GM12878 (cell line): ENCODE data around the gene SENP3. TPM values are rescaled to one million over a fixed set of nuclear protein-coding genes. Genes with fewer than 3 reads are reported as not detected.

ENCODE experiments used
- ATAC-seq: fragments of 200-7000 bp; cut with Tn5 transposase; 3 replicates; pipeline ENCODE4 v1.9.1; 2020; ENCODE audit warnings: mild to moderate bottlenecking, moderate library complexity
- BruUV-seq: library from RNA; stranded (reverse); fragments of 400-500 nt; replicated peaks from 2 replicates; lab custom pipeline; 2021; lab: Mats Ljungman, UMichigan
- CTCF ChIA-PET: fragments of 300-600 bp; sonication (Branson Sonifier 250); formaldehyde crosslinking; extraction: SDS; loops from one replicate; lab custom pipeline; 2021; ENCODE audit warnings: inconsistent platforms; lab: Yijun Ruan, JAX
- POLR2A ChIA-PET: fragments of 350-600 bp; formaldehyde crosslinking; extraction: SDS; loops from one replicate; lab custom pipeline; 2021; ENCODE audit warnings: inconsistent platforms; lab: Charles Lee
- RAD21 ChIA-PET: fragments of 300-600 bp; sonication (Branson Sonifier 250); formaldehyde crosslinking; loops from one replicate; lab custom pipeline; 2023; ENCODE audit warnings: antibody characterized with exemption; ENCODE audit not compliant: unreplicated experiment; lab: Charles Lee
- SMC1A ChIA-PET: fragments of 300-600 bp; sonication (Branson Sonifier 250); formaldehyde crosslinking; loops from one replicate; lab custom pipeline; 2023; ENCODE audit not compliant: unreplicated experiment, uncharacterized antibody; lab: Charles Lee
- DNase-seq: peaks from one replicate; pipeline ENCODE4 v3.0.0-alpha.2; 2011; ENCODE audit warnings: low read depth, low spot score
- FAIRE-seq: peaks from 3 replicates; lab custom pipeline; 2011; peaks lifted over from hg19 to GRCh38; lab: Jason Lieb, UNC
- H2AFZ ChIP-seq: 2 replicates; pipeline ENCODE4 v1.6.0; 2011; ENCODE audit warnings: low read depth, low read length, control low read depth; ENCODE audit not compliant: control insufficient read depth
- H3K27ac ChIP-seq: 2 replicates; pipeline ENCODE4 v1.5.1; 2011; ENCODE audit warnings: control low read depth; ENCODE audit not compliant: control insufficient read depth, insufficient read depth
- H3K27me3 ChIP-seq, 2 experiments: replicated peaks in 1 of 2; 2 replicates each; pipeline versions ENCODE4 v1.6.0 to v1.6.1; 2011; ENCODE audit warnings: low read length in 1 of 2; ENCODE audit not compliant: control insufficient read depth in 2 of 2, insufficient read depth in 2 of 2
- H3K36me3 ChIP-seq, 2 experiments: 2 replicates each; pipeline ENCODE4 v1.5.1; 2011; ENCODE audit warnings: low read length in 1 of 2; ENCODE audit not compliant: control insufficient read depth in 2 of 2, insufficient read depth in 2 of 2
- H3K4me1 ChIP-seq: 2 replicates; pipeline ENCODE4 v1.6.1; 2011; ENCODE audit warnings: mild to moderate bottlenecking, low read length, moderate library complexity, mixed read lengths; ENCODE audit not compliant: control insufficient read depth, insufficient read depth
- H3K4me2 ChIP-seq: 2 replicates; pipeline ENCODE4 v1.6.0; 2011; ENCODE audit warnings: control low read depth; ENCODE audit not compliant: control insufficient read depth, insufficient read depth
- H3K4me3 ChIP-seq: fragments of 200-600 bp; sonication (generic); 2 replicates; pipeline ENCODE4 v1.5.1; 2016
- H3K79me2 ChIP-seq: 2 replicates; pipeline ENCODE4 v1.6.0; 2011; ENCODE audit warnings: low read length; ENCODE audit not compliant: control insufficient read depth, insufficient read depth
- H3K9ac ChIP-seq: 2 replicates; pipeline ENCODE4 v1.8.0; 2011; ENCODE audit warnings: low read length, control low read depth, mixed read lengths; ENCODE audit not compliant: control insufficient read depth, insufficient read depth
- H3K9me3 ChIP-seq: replicated peaks from 3 replicates; pipeline ENCODE4 v1.5.1; 2011; ENCODE audit warnings: mild to moderate bottlenecking, low read length; ENCODE audit not compliant: control insufficient read depth, insufficient read depth
- H4K20me1 ChIP-seq: 2 replicates; pipeline ENCODE4 v1.6.0; 2011; ENCODE audit not compliant: control insufficient read depth, insufficient read depth
- CBFB ChIP-seq: IDR thresholded peaks from 2 replicates; pipeline ENCODE4 v1.6.1; 2016; ENCODE audit warnings: antibody characterized with exemption, low read depth
- HDAC6 ChIP-seq: fragments of 200-600 bp; sonication (generic); IDR thresholded peaks from one replicate; pipeline ENCODE4 v1.8.0; 2017; ENCODE audit warnings: antibody characterized with exemption; ENCODE audit not compliant: unreplicated experiment
- NR2C1 ChIP-seq: fragments of 450-650 bp; IDR thresholded peaks from 2 replicates; pipeline ENCODE4 v1.6.1; 2017; ENCODE audit warnings: antibody characterized with exemption, mild to moderate bottlenecking, moderate library complexity
- NRF1 ChIP-seq: conservative IDR thresholded peaks from 2 replicates; pipeline ENCODE4 v1.6.1; 2011; ENCODE audit warnings: mild to moderate bottlenecking, low read depth, low read length, improper control_type of control experiment
- WGBS: methylation state at CpG from one replicate; pipeline ENCODE4 v1.1.6; 2016; ENCODE audit warnings: low lambda C conversion rate; ENCODE audit not compliant: insufficient replicate concordance, insufficient coverage; ENCODE audit errors: missing lambda C conversion rate; 5-methylcytosine and 5-hydroxymethylcytosine counted together
- in situ Hi-C: fragments of 300-500 bp; cut with MboI; formaldehyde crosslinking; loops from 9 replicates; pipeline ENCODE4 v1.14.3; 2018; ENCODE audit warnings: mixed read lengths
- intact Hi-C: fragments of 100-400 bp; cut with micrococcal nuclease; formaldehyde crosslinking; loops from one replicate; pipeline ENCODE4 v1.14.2; 2022; ENCODE audit not compliant: unreplicated experiment
- polyA plus RNA-seq, 11 experiments: library from polyadenylated mRNA; depleted of rRNA in 4 of 11; unstranded in 6 of 11; stranded (reverse) in 5 of 11; fragments of >200 nt; fragmentation: Nextera tagmentation in 4 of 11; fragmentation: Illumina TruSeq in 1 of 11; extraction: Ambion mirVana in 4 of 11; extraction: Trizol in 1 of 11; gene quantifications; 1 replicate in 1 of 11; 2 replicates in 10 of 11; pipeline versions ENCODE4 v1.2.1 to v1.2.3, GENCODE V29; 2011 to 2016; ENCODE audit warnings: inconsistent platforms in 2 of 11, missing spikeins in 2 of 11, low read depth in 1 of 11
- total RNA-seq, 4 experiments: library from RNA; depleted of rRNA in 3 of 4; stranded (reverse); fragments of >200 nt in 3 of 4; fragmentation: Illumina TruSeq in 1 of 4; extraction: Trizol in 1 of 4; gene quantifications; 2 replicates each; pipeline versions ENCODE4 v1.2.1 to v1.2.3, GENCODE V29; 2013 to 2021
- TF ChIP-seq, protein P1 (sequence below): fragments of 450-650 bp; IDR thresholded peaks from 2 replicates; pipeline ENCODE4 v1.6.1; 2017; ENCODE audit warnings: mild to moderate bottlenecking, moderate library complexity

The SENP3 gene
- total and polyA plus RNA-seq, 10 of the 15 experiments (the other 5 are each of a cell fraction or from before 2014, with no cell fraction given) = 1.8 to 113 (median 72.3) TPM

DNA sequence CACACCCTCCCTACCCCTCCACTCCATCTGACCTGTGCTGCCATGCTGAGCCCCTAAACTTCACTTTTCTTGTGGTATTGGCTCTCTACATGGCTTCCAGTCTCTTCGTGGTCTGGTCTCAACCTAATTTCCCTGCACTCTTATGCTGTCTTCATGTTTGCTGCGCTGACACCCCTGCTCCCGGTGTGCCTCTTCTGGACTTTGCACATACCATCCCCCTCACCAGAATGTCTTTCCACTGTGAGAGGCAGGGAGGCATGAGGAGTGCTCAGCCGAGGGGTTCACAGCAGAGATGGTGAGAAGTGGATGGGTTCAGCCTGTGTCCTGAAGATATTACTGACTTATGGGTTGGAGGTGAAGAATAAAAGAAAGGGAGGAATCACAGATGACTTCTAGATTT lies 10.3 kb upstream of the SENP3 start:
- no peak for ATAC-seq
- intact Hi-C loops = no loop called here
- Histone ChIP-seq H2AFZ (no peak overlapping the region), H3K4me1 (peaks cover 29% of the 10 kb centered on the region), H3K79me2 (no peaks in the 10 kb centered on the region), H3K9ac (no peak overlapping the region), H3K27me3 (no peaks in the 10 kb centered on the region; a peak in 1 of 4 replicates), H3K27ac (no peak overlapping the region), H3K36me3 (no peaks in the 10 kb centered on the region), H3K4me2 (no peak overlapping the region), H4K20me1 (no peaks in the 10 kb centered on the region), H3K4me3 (no peak overlapping the region), H3K9me3 (no peaks in the 10 kb centered on the region)
- ChIA-PET CTCF (interaction anchor here (2.0 to 2.5 kb wide), 2 partner anchors 9 to 36 kb away, joined by 12 to 20 read pairs; partner anchors contain the start of gene SENP3), RAD21 (interaction anchor here (1.2 to 1.6 kb wide), 3 partner anchors 9 to 136 kb away, joined by 5 to 7 read pairs (median 7); partner anchors contain the start of gene TP53), SMC1A (interaction anchor here (1.2 to 1.6 kb wide), 4 partner anchors 10 to 38 kb away, joined by 3 to 6 read pairs (median 4); partner anchors contain the start of gene SENP3), POLR2A (interaction anchor here (1.0 to 1.5 kb wide), 2 partner anchors 11 to 20 kb away, joined by 3 to 5 read pairs; partner anchors contain the start of gene SENP3)
- no peak for FAIRE-seq
- no peak for TF ChIP-seq CBFB
- TF ChIP-seq HDAC6 = no peak
- TF ChIP-seq, protein P1, sequence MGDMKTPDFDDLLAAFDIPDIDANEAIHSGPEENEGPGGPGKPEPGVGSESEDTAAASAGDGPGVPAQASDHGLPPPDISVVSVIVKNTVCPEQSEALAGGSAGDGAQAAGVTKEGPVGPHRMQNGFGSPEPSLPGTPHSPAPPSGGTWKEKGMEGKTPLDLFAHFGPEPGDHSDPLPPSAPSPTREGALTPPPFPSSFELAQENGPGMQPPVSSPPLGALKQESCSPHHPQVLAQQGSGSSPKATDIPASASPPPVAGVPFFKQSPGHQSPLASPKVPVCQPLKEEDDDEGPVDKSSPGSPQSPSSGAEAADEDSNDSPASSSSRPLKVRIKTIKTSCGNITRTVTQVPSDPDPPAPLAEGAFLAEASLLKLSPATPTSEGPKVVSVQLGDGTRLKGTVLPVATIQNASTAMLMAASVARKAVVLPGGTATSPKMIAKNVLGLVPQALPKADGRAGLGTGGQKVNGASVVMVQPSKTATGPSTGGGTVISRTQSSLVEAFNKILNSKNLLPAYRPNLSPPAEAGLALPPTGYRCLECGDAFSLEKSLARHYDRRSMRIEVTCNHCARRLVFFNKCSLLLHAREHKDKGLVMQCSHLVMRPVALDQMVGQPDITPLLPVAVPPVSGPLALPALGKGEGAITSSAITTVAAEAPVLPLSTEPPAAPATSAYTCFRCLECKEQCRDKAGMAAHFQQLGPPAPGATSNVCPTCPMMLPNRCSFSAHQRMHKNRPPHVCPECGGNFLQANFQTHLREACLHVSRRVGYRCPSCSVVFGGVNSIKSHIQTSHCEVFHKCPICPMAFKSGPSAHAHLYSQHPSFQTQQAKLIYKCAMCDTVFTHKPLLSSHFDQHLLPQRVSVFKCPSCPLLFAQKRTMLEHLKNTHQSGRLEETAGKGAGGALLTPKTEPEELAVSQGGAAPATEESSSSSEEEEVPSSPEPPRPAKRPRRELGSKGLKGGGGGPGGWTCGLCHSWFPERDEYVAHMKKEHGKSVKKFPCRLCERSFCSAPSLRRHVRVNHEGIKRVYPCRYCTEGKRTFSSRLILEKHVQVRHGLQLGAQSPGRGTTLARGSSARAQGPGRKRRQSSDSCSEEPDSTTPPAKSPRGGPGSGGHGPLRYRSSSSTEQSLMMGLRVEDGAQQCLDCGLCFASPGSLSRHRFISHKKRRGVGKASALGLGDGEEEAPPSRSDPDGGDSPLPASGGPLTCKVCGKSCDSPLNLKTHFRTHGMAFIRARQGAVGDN = no peak
- no peak for TF ChIP-seq NRF1
- TF ChIP-seq NR2C1 = no peak
- no TSS peak for BruUV-seq
- in situ Hi-C loops = loop anchor here (25.0 kb wide), 1 partner anchor 514 kb away; the partner anchor contains the start of genes SLC16A11 and SLC16A13
- no peak for DNase-seq
- 72% methylated on average over 4 of the region's 4 CpGs for WGBS
